ENCODE data around the gene ZNF335.

DNA sequence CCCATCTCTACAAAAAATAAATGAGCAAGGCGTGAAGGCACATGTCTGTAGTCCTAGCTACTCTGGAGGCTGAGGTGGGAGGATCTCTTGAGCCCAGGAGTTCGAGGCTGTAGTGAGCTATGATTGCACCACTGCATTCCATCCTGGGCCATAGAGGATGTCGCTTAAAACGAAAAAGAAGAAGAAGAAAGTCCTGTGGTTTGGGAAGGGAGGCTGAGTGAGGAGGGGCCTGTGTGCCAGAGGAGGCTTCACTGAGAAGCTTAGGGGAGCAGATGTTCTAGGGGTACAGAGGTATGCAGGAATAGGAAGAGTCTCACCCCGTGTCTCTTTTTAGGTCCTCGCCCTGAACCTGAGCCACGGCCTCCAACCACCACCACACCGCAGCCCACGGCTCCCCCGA, 40.9 kb upstream of the ZNF335 start:
- TF ChIP-seq, protein P1, sequence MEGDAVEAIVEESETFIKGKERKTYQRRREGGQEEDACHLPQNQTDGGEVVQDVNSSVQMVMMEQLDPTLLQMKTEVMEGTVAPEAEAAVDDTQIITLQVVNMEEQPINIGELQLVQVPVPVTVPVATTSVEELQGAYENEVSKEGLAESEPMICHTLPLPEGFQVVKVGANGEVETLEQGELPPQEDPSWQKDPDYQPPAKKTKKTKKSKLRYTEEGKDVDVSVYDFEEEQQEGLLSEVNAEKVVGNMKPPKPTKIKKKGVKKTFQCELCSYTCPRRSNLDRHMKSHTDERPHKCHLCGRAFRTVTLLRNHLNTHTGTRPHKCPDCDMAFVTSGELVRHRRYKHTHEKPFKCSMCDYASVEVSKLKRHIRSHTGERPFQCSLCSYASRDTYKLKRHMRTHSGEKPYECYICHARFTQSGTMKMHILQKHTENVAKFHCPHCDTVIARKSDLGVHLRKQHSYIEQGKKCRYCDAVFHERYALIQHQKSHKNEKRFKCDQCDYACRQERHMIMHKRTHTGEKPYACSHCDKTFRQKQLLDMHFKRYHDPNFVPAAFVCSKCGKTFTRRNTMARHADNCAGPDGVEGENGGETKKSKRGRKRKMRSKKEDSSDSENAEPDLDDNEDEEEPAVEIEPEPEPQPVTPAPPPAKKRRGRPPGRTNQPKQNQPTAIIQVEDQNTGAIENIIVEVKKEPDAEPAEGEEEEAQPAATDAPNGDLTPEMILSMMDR (IDR thresholded peaks at IDR 0.05): no peak
- TF ChIP-seq EZH2phosphoT487 (IDR thresholded peaks at IDR 0.05) (no peak), EZH2 (IDR thresholded peaks at IDR 0.05) (no peak)
